IgD-negative memory B cell (primary cell): ENCODE data around the gene CRACDL. TPM values are rescaled to one million over a fixed set of nuclear protein-coding genes. Genes with fewer than 3 reads are reported as not detected.
"Not testable (repeated sequence)": the region's sequence is repeated elsewhere in the genome, so short reads cannot be mapped to it uniquely, and the experiment has no call there.

ENCODE experiments used
- H3K27ac Mint-ChIP-seq, 3 donors: one replicate each; pipeline ENCODE4 v1.8.0; 2020 to 2022; ENCODE audit warnings: mild to moderate bottlenecking in 3 of 3, mixed read lengths in 3 of 3, moderate library complexity in 1 of 3
- H3K27me3 Mint-ChIP-seq: one replicate; pipeline ENCODE4 v1.8.0; 2021; ENCODE audit warnings: mixed read lengths
- H3K36me3 Mint-ChIP-seq: one replicate; pipeline ENCODE4 v1.8.0; 2020; ENCODE audit warnings: mild to moderate bottlenecking, mixed read lengths
- H3K4me1 Mint-ChIP-seq, 3 donors: one replicate each; pipeline ENCODE4 v1.8.0; 2020 to 2022; ENCODE audit warnings: mixed read lengths in 3 of 3, mild to moderate bottlenecking in 1 of 3
- H3K4me3 Mint-ChIP-seq, 4 donors: one replicate each; pipeline ENCODE4 v1.8.0; 2020 to 2022; ENCODE audit warnings: mild to moderate bottlenecking in 4 of 4, mixed read lengths in 4 of 4, moderate library complexity in 3 of 4
- H3K9me3 Mint-ChIP-seq, 3 donors: one replicate each; pipeline ENCODE4 v1.8.0; 2020 to 2021; ENCODE audit warnings: mixed read lengths in 3 of 3, mild to moderate bottlenecking in 1 of 3
- polyA plus RNA-seq: library from polyadenylated mRNA; unstranded; fragments of 300-500 nt; fragmentation: Illumina TruSeq; gene quantifications from one replicate; pipeline ENCODE4 v1.2.3, GENCODE V29; 2021

CRACDL gene
- polyA plus RNA-seq, 1 donor from 2014 or later = not detected

- Mint-ChIP-seq H3K4me1 (peaks cover 54 to 71% (median 64%) of the 10 kb centered on the region in 3 donors), H3K27me3 (peaks cover 5% of the 10 kb centered on the region), H3K4me3 (peak overlapping the region in 1 of 4 donors; percentile 39), H3K36me3 (no peaks in the 10 kb centered on the region), H3K9me3 (no peaks in the 10 kb centered on the region), H3K27ac (peak overlapping the region in 1 of 3 donors; percentile 32)
Observed at GRCh38 chr2:98761909-98762308, 174.1 kb downstream of the CRACDL start.

DNA sequence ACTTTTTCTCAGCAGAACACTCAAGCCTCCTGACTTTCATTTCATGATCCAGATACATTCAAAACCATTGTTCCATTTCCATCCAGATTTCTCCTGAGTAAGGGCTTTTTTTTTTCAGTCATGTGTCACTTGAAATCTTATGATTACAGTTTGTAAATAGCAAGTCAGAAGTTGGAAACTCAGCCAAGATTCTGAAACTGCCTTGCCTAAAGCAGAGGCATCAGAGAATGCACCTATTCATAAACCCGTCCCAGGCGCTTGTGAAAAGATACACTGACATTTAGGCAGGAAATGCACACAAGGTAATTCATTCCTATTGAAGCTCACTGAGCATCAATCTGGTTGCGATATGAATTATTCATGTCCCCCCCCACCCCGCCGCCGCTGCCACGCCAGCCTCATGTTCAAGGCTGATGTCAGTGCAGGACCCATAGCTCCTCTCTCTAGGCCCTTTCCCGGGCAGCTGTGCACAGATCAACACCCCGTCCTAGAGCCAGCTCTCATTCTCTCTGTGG is 174.7 kb downstream of the CRACDL start:
- no peaks in the 10 kb centered on the region for H3K9me3 Mint-ChIP-seq
- peaks cover 50 to 68% (median 61%) of the 10 kb centered on the region in 3 donors for H3K4me1 Mint-ChIP-seq
- peak overlapping the region in 2 of 4 donors; percentile 37 to 39 for H3K4me3 Mint-ChIP-seq
- H3K27me3 Mint-ChIP-seq = peaks cover 5% of the 10 kb centered on the region
- H3K27ac Mint-ChIP-seq = peak overlapping the region in 1 of 3 donors; percentile 32
- H3K36me3 Mint-ChIP-seq = no peaks in the 10 kb centered on the region

DNA sequence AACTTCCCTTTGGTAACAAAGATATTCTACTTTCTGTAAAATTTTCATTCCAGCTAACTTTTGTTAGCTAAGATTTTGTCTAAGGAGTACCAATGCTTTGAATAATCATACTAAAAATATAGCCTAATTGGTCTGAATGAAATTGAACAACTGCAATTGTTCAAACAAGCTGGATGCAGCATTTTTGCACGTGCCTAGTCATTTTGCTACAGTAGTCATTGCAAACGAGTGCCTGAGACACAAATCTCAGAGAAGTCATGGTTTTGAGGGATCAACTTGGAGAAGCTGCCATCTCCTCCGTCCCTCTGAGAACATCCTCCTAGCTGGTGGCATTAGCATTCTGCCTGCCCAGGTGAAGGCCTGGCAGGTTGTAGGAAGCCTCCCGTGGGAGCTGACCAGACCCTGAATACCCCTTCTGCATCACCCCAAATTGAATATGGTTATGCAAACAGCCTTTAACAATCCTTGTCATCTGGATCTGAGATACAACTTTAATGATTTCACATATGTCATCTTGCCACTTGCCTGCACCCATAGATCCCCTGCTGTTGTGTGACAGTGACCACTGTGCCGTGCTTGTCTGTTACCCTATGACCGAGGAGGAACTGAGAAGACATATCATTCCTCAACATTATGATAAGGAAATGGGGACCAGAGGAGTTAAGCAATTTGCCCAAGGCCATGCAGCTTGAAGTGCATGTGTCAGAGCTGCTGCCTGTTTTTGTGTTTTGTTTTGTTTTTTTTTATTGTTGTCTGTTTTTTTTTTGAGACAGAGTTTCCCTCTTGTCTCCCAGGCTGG is 176.0 kb downstream of the CRACDL start:
- Mint-ChIP-seq H3K27ac (peak overlapping the region in 1 of 3 donors; percentile 1), H3K4me1 (peaks cover 44 to 61% (median 54%) of the 10 kb centered on the region in 3 donors), H3K4me3 (peak overlapping the region in 3 of 4 donors; percentile 14 to 76 (median 73)), H3K36me3 (no peaks in the 10 kb centered on the region), H3K27me3 (peaks cover 2% of the 10 kb centered on the region), H3K9me3 (no peaks in the 10 kb centered on the region)

GRCh38 chr2:98759338-98759737 is 176.7 kb downstream of the CRACDL start:
- peak overlapping the region in 3 of 4 donors; percentile 14 to 76 (median 73) for H3K4me3 Mint-ChIP-seq
- H3K27me3 Mint-ChIP-seq = no peaks in the 10 kb centered on the region
- peak overlapping the region in 2 of 3 donors; percentile 1 to 46 for H3K27ac Mint-ChIP-seq
- H3K36me3 Mint-ChIP-seq = no peaks in the 10 kb centered on the region
- H3K4me1 Mint-ChIP-seq = peaks cover 41 to 57% (median 51%) of the 10 kb centered on the region in 3 donors
- no peaks in the 10 kb centered on the region for H3K9me3 Mint-ChIP-seq

DNA sequence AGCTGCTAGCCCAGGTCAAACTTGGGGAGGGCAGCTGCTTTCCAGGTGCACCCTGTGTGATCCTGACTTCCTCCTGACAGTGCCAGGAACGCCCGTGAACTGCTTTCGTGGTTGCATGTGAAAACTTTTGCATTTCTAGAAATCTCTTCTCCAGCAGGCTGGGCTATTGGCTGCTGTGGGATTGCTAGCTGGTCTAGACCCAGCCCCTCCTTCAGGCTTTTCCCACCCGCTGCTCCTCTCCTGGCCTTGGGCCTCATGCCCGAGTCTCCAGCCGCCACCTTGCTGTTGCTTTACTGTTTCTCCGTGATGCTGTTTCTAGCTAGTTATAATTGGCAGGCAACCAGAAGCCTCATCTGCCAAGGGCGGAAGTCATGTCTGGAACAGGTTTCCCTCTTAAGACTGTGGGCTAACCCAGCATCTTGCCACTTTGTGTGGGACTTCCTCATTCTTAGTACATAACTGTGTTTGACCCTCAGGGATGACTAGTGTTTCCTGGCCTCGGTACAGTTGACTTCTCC is 178.1 kb downstream of the CRACDL start:
- Mint-ChIP-seq H3K9me3 (no peaks in the 10 kb centered on the region), H3K4me1 (peaks cover 39 to 48% (median 44%) of the 10 kb centered on the region in 3 donors), H3K36me3 (no peaks in the 10 kb centered on the region), H3K27ac (peak overlapping the region; percentile 59 to 93 (median 75)), H3K27me3 (no peaks in the 10 kb centered on the region), H3K4me3 (peak overlapping the region; percentile 22 to 88 (median 77))

DNA sequence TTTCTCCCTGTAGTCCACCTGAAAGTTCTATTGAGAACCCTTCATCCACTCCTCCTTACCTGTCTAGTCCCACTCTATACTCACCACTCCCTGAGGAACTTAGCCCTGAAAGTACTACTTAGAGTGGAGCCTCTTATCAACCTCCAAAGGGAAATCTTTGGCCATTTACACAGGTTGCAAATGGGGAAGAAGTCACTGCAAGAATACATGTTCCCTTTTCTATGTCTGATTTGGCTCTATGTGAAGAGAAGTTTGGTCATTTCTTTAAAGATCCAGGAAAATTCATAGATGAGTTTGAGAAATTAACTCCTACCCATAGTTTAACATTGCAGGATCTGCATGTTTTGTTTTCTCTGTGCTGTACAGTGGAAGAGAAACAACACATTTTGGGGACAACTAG is 182.2 kb downstream of the CRACDL start:
- Mint-ChIP-seq H3K27me3 (no peaks in the 10 kb centered on the region), H3K27ac (no peak overlapping the region), H3K36me3 (no peaks in the 10 kb centered on the region), H3K9me3 (peaks cover 0 to 9% (median 0%) of the 10 kb centered on the region in 3 donors), H3K4me1 (peaks cover 21 to 22% (median 21%) of the 10 kb centered on the region in 3 donors), H3K4me3 (no peak overlapping the region)

GRCh38 chr2:98752711-98753110 is 183.3 kb downstream of the CRACDL start:
- Mint-ChIP-seq H3K4me3 (peak overlapping the region in 1 of 4 donors; percentile 39), H3K4me1 (peaks cover 21 to 23% (median 23%) of the 10 kb centered on the region in 3 donors), H3K27ac (peak overlapping the region in 1 of 3 donors; percentile 4)
- not testable (repeated sequence) for H3K36me3 Mint-ChIP-seq, H3K27me3 Mint-ChIP-seq, H3K9me3 Mint-ChIP-seq

DNA sequence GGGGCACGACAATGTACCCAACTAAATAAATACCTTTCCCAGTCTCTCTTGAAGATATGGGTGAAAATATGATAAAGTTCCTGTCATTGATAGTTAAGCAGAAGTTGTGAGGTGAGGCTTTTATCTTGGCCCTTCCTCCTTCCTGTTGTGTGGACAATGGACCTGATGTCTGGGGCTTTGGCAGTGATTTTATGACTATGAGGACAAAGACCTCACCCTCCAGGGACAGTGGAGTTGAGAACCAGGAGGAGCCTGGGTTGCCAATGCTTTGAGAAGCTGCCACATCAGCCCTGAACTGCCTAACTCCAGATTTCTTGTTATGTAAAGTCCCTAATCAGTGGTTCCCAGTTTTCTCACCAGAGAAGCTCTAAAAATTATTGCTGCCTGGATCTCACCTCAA is 184.3 kb downstream of the CRACDL start:
- Mint-ChIP-seq H3K9me3 (peaks cover 0 to 9% (median 0%) of the 10 kb centered on the region in 3 donors), H3K27ac (no peak overlapping the region), H3K4me1 (peaks cover 18% of the 10 kb centered on the region in 3 donors), H3K4me3 (no peak overlapping the region), H3K27me3 (no peaks in the 10 kb centered on the region), H3K36me3 (no peaks in the 10 kb centered on the region)

GRCh38 chr2:98750593-98751282 is 185.3 kb downstream of the CRACDL start:
- H3K4me3 Mint-ChIP-seq = no peak overlapping the region
- no peaks in the 10 kb centered on the region for H3K27me3 Mint-ChIP-seq
- peaks cover 18% of the 10 kb centered on the region in 3 donors for H3K4me1 Mint-ChIP-seq
- H3K27ac Mint-ChIP-seq = no peak overlapping the region
- no peaks in the 10 kb centered on the region for H3K36me3 Mint-ChIP-seq
- peaks cover 0 to 9% (median 0%) of the 10 kb centered on the region in 3 donors for H3K9me3 Mint-ChIP-seq

DNA sequence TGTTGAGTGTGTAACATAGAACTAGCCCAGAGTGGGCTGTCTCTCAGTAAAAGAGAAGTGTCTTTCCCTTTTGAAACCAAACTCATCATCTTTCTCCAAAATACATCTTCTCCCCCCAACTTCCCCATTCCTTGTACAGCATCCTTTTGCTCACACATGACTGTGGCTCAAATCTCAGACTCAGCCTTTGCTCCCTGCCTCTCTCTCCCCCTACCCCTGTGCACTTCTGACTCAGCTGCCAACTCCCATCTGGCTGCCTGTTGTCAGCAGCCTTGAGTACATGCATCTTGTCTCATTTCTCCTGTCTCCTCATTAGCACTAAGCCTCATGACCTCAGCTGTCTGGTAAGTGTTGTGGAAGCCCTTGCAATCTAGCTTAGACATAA is 187.0 kb downstream of the CRACDL start:
- Mint-ChIP-seq H3K36me3 (peaks cover 2% of the 10 kb centered on the region), H3K27me3 (no peaks in the 10 kb centered on the region), H3K4me3 (peak overlapping the region; percentile 56 to 88 (median 81)), H3K9me3 (peaks cover 0 to 9% (median 0%) of the 10 kb centered on the region in 3 donors), H3K27ac (peak overlapping the region in 2 of 3 donors; percentile 10 to 75), H3K4me1 (peaks cover 17 to 24% (median 21%) of the 10 kb centered on the region in 3 donors)

DNA sequence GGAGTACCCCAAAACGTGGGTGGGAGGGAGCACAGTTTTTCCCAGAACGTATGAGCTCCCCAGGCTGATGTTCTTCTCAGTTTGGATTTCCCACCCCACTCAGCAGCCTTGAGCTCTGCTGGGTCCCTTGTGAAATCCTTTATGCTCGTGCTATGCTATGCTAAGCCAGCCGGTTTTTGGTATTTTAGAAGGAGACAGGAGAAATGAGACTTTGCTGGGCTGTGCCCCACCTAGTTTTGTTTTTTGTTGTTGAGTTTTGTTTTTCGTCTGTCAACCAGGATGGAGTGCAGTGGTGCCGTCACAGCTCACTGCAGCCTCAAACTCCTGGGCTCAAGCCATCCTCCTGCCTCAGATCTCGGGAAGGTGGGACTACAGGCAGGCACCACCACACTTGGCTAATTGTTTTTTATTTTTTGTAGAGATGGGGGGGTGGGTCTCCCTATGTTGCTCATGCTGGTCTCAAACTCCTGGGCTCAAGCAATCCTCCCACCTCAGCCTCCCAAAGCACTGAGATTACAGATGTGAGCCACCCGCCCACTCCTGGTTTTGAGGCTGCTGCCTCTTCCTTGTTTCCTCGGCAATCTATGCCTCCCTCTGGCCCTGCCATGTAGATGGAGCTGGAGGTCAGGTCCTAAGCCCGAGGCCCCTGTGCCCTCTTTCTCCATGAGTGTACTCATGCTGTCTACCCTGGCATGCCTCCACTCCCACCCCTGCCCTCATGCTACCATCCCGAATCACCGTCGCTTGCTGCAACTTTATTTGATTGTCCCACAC is 187.5 kb downstream of the CRACDL start:
- peak overlapping the region in 2 of 3 donors; percentile 10 to 75 for H3K27ac Mint-ChIP-seq
- peaks cover 0 to 9% (median 0%) of the 10 kb centered on the region in 3 donors for H3K9me3 Mint-ChIP-seq
- peak overlapping the region; percentile 56 to 88 (median 81) for H3K4me3 Mint-ChIP-seq
- peaks cover 2% of the 10 kb centered on the region for H3K36me3 Mint-ChIP-seq
- H3K4me1 Mint-ChIP-seq = peaks cover 14 to 26% (median 21%) of the 10 kb centered on the region in 3 donors
- no peaks in the 10 kb centered on the region for H3K27me3 Mint-ChIP-seq

- H3K9me3 Mint-ChIP-seq = peaks cover 0 to 9% (median 0%) of the 10 kb centered on the region in 3 donors
- no peaks in the 10 kb centered on the region for H3K27me3 Mint-ChIP-seq
- H3K36me3 Mint-ChIP-seq = peaks cover 2% of the 10 kb centered on the region
- H3K27ac Mint-ChIP-seq = no peak overlapping the region
- peaks cover 14 to 28% (median 21%) of the 10 kb centered on the region in 3 donors for H3K4me1 Mint-ChIP-seq
- H3K4me3 Mint-ChIP-seq = peak overlapping the region in 3 of 4 donors; percentile 75 to 88 (median 87)
Observed at GRCh38 chr2:98747888-98748287, 188.1 kb downstream of the CRACDL start.

DNA sequence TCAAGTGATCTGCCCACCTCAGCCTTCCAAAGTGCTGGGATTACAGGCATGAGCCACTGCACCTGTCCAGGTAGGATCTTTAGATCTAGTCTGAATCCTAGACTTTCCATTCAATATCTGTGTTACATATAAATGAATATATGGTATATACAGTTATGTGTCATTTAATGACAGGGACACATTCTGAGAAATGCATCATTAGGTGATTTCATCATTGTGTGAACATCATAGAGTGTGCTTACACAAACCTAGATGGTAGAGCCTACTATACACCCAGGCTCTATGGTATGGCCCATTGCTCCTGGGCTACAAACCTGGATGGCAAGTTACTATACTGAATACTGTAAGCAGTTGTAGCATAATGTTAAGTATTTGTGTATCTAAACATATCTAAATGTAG is 189.6 kb downstream of the CRACDL start:
- H3K27ac Mint-ChIP-seq = no peak overlapping the region
- no peaks in the 10 kb centered on the region for H3K27me3 Mint-ChIP-seq
- H3K36me3 Mint-ChIP-seq = peaks cover 4% of the 10 kb centered on the region
- H3K9me3 Mint-ChIP-seq = peaks cover 0 to 3% (median 0%) of the 10 kb centered on the region in 3 donors
- H3K4me1 Mint-ChIP-seq = peaks cover 20 to 33% (median 21%) of the 10 kb centered on the region in 3 donors
- H3K4me3 Mint-ChIP-seq = peak overlapping the region in 1 of 4 donors; percentile 28

GRCh38 chr2:98744595-98744994 is 191.4 kb downstream of the CRACDL start:
- Mint-ChIP-seq H3K36me3 (peaks cover 4% of the 10 kb centered on the region), H3K27me3 (no peaks in the 10 kb centered on the region), H3K27ac (peak overlapping the region in 1 of 3 donors; percentile 80), H3K4me3 (peak overlapping the region in 1 of 4 donors; percentile 43), H3K4me1 (peaks cover 20 to 33% (median 25%) of the 10 kb centered on the region in 3 donors), H3K9me3 (peaks cover 0 to 3% (median 0%) of the 10 kb centered on the region in 3 donors)
